ENCODE results near the gene GALNT18.

Gene GALNT18

DNA sequence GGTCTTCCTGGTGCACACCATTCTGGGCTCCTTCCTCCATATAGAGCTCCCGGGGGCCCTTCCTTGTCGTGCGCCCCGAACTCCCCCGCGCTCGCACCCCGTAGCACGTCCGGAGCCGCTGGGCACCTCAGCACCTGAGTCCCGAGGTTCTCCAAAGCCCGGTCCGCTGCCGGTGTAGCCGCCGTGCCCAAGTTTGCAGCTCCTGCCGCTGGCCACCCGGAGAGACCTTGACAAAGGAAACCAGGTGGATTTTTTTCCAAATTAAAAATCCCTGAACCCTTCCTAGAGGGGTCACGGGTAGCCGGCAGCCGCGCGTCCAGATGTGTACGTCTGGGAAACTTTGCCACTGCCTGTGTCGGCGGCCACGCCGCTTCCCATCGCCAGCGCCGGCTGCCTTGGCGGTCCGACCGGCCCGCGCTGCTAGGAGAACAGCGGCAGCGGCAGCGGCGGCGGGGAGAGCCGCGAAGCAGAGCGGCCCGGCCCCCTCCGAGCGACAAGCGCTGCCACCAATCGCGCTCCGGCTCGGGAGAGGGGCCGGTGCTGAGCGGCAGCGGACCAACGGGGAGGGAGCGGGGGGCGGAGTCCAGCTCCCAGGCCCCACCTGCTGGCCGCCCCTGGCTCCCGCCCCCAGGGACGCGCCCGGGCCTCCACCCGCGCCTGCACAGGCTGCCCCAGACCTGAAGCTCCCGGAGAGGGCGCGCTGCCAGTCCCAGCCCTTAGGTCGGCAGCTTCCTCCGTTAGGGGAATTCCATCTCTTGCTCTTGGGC, at the start of gene GALNT18:
Gene GALNT18 (minus strand): TSS at position 433 of the 767 bp plus-strand sequence.
- no peaks in the 10 kb centered on the region for H3K36me3 Mint-ChIP-seq (ENCODE audit: low read depth)
- peaks cover 64% of the 10 kb centered on the region for H3K27me3 Mint-ChIP-seq
- no peaks in the 10 kb centered on the region for H3K9me3 Mint-ChIP-seq
- peaks cover 14% of the 10 kb centered on the region for H3K4me1 Mint-ChIP-seq (ENCODE audit: low read depth)
- peak; percentile 75 for DNase-seq
- H3K27ac Mint-ChIP-seq = peak within 1 kb of the TSS; percentile 70
- H3K4me3 Mint-ChIP-seq = peak within 1 kb of the TSS; percentile 83

- H3K27ac Mint-ChIP-seq = no peak overlapping the region
- H3K27me3 Mint-ChIP-seq = peaks cover 39% of the 10 kb centered on the region
- H3K36me3 Mint-ChIP-seq (ENCODE audit: low read depth) = no peaks in the 10 kb centered on the region
- DNase-seq = no peak
- no peaks in the 10 kb centered on the region for H3K9me3 Mint-ChIP-seq
- no peaks in the 10 kb centered on the region for H3K4me1 Mint-ChIP-seq (ENCODE audit: low read depth)
- H3K4me3 Mint-ChIP-seq = no peak overlapping the region
Observed at GRCh38 chr11:11670574-11670973, 48.8 kb upstream of the GALNT18 start.

- no peaks in the 10 kb centered on the region for H3K4me1 Mint-ChIP-seq (ENCODE audit: low read depth)
- no peak overlapping the region for H3K27ac Mint-ChIP-seq
- H3K27me3 Mint-ChIP-seq = peaks cover 40% of the 10 kb centered on the region
- no peaks in the 10 kb centered on the region for H3K9me3 Mint-ChIP-seq
- no peak overlapping the region for H3K4me3 Mint-ChIP-seq
- no peak for DNase-seq
- no peaks in the 10 kb centered on the region for H3K36me3 Mint-ChIP-seq (ENCODE audit: low read depth)
Observed at GRCh38 chr11:11669233-11669846, 47.5 kb upstream of the GALNT18 start.

GRCh38 chr11:11668781-11669180, 47.0 kb upstream of the GALNT18 start:
- H3K4me1 Mint-ChIP-seq (ENCODE audit: low read depth) = no peaks in the 10 kb centered on the region
- H3K27me3 Mint-ChIP-seq = peaks cover 45% of the 10 kb centered on the region
- H3K27ac Mint-ChIP-seq = no peak overlapping the region
- no peak overlapping the region for H3K4me3 Mint-ChIP-seq
- H3K36me3 Mint-ChIP-seq (ENCODE audit: low read depth) = no peaks in the 10 kb centered on the region
- DNase-seq = no peak
- H3K9me3 Mint-ChIP-seq = no peaks in the 10 kb centered on the region

- no peaks in the 10 kb centered on the region for H3K4me1 Mint-ChIP-seq (ENCODE audit: low read depth)
- no peaks in the 10 kb centered on the region for H3K9me3 Mint-ChIP-seq
- no peaks in the 10 kb centered on the region for H3K36me3 Mint-ChIP-seq (ENCODE audit: low read depth)
- no peak overlapping the region for H3K27ac Mint-ChIP-seq
- H3K4me3 Mint-ChIP-seq = no peak overlapping the region
- peaks cover 47% of the 10 kb centered on the region for H3K27me3 Mint-ChIP-seq
- no peak for DNase-seq
Observed at GRCh38 chr11:11668274-11668673, 46.5 kb upstream of the GALNT18 start.

DNA sequence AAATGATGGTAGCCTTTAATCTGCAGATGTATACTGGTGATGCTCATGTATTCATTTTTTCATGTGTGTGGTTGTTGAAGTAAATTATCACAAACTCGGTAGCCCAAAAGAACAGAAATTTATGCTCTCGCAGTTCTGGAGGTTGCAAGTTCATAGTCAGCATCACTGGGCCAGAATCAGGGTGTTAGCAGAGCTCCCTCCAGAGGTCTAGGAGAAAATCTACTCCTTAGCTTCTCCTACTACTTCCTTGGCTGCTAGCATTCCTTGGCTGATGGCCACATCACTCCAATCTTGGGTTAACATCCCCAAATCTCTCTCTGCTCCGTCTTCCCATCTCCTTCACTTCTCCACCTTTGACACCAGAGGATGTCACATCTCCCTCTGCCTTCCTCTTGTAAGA, 45.3 kb upstream of the GALNT18 start:
- Mint-ChIP-seq H3K27ac (no peak overlapping the region), H3K4me3 (no peak overlapping the region), H3K9me3 (no peaks in the 10 kb centered on the region), H3K36me3 (ENCODE audit: low read depth) (no peaks in the 10 kb centered on the region), H3K27me3 (peaks cover 43% of the 10 kb centered on the region), H3K4me1 (ENCODE audit: low read depth) (no peaks in the 10 kb centered on the region)
- DNase-seq = no peak

DNA sequence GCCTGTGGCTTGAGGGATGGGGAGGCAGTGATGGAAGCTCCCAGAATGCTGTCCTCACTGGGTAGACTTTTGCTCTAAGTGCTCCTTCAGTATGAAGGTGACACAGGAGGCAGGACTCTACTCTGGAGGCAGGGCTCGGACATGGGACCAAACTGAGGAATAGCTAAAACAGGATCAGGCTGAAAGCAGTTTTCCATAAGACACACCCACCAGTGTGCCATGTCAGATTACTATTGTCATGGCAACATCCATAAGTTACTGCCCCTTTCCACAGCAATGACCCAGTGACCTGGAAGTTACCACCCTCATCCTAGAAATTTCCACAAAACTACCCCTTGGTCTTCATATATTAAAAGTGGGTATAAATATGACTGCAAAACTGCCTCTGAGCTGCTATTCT, 43.6 kb upstream of the GALNT18 start:
- Mint-ChIP-seq H3K4me3 (no peak overlapping the region), H3K27ac (no peak overlapping the region), H3K36me3 (ENCODE audit: low read depth) (no peaks in the 10 kb centered on the region), H3K27me3 (peaks cover 39% of the 10 kb centered on the region), H3K9me3 (no peaks in the 10 kb centered on the region), H3K4me1 (ENCODE audit: low read depth) (no peaks in the 10 kb centered on the region)
- DNase-seq = no peak

DNA sequence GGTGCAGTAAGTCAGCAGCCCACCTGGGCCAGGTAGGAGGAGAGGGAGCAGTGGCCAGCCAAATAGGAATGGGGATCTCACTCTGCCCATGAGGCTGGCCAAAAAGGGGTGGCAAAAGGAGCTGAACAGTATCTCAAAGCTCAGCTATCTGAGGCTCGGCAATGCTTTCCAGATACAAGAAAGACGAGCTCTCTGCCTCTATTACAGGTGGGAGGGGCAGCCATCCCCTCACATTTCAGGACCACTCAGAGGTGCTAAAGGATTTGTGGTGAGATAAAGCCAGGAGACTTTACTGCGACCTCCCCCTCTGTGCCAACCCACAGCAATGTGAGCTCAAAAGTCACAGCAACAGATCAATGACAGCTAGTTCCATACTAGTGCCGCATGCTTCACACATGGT, 42.1 kb upstream of the GALNT18 start:
- Mint-ChIP-seq H3K27me3 (peaks cover 39% of the 10 kb centered on the region), H3K4me3 (no peak overlapping the region), H3K4me1 (ENCODE audit: low read depth) (no peaks in the 10 kb centered on the region), H3K36me3 (ENCODE audit: low read depth) (no peaks in the 10 kb centered on the region), H3K9me3 (no peaks in the 10 kb centered on the region), H3K27ac (no peak overlapping the region)
- no peak for DNase-seq

DNA sequence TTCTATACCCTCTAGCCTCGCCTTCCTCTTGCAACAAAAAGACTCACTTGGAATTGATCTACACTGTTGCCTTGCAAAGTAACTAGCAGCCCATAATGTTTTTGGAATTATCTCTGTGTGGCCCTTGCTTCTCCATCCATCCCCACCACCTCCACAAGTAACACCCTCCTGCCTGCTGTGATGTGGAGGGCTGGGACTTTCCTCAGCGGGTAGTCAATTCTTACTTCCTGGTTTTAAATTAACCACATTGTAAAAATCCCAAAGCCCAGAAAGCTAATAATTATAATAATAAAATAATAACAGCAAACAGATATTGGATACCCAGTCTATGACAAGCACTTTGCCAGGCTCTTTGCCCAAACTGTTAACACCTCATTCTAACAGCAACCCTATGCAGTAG, 40.8 kb upstream of the GALNT18 start:
- DNase-seq = no peak
- Mint-ChIP-seq H3K4me1 (ENCODE audit: low read depth) (no peaks in the 10 kb centered on the region), H3K36me3 (ENCODE audit: low read depth) (no peaks in the 10 kb centered on the region)

DNA sequence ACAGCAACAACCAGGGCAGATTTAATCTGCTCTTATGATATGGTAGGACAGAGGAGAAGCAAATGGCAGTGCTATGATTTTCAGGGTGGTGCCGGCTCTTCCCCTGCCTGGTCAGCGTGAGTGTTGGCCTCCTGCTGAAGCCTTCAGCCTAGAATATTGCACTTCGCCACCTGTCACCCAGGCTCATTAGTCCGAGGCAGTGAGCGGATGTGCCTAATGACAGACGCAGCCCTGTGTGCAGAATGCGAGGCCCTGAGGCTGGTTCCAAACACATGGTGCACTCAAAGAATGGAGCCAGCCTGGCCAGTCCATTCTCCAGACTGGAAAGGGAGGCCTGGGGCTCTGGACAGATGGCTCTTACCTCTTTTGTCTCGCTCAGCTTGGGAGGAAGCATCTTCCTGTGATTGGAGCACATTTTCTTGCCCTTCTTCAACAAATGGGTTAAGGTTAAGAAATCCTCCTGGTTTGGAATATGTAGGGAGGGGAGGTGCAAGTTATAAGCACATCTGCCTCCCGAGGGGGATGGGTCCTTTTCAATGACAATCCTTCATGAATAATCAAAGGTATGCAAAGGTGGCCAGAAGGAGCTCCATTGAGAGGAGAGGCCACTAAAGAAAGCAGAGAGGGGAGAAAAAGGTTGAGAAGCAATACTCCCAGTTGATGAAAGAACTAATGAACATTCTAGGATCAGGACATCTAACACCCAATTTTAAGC, 39.7 kb upstream of the GALNT18 start:
- H3K9me3 Mint-ChIP-seq = no peaks in the 10 kb centered on the region
- H3K4me3 Mint-ChIP-seq = no peak overlapping the region
- no peak for DNase-seq
- no peaks in the 10 kb centered on the region for H3K36me3 Mint-ChIP-seq (ENCODE audit: low read depth)
- H3K27ac Mint-ChIP-seq = no peak overlapping the region
- H3K4me1 Mint-ChIP-seq (ENCODE audit: low read depth) = no peaks in the 10 kb centered on the region
- peaks cover 29% of the 10 kb centered on the region for H3K27me3 Mint-ChIP-seq

More for the DNA sequence above, 40.8 kb upstream of the GALNT18 start:
- no peak overlapping the region for H3K4me3 Mint-ChIP-seq
- no peaks in the 10 kb centered on the region for H3K9me3 Mint-ChIP-seq
- no peak overlapping the region for H3K27ac Mint-ChIP-seq
- peaks cover 34% of the 10 kb centered on the region for H3K27me3 Mint-ChIP-seq

- peaks cover 28% of the 10 kb centered on the region for H3K27me3 Mint-ChIP-seq
- H3K4me1 Mint-ChIP-seq (ENCODE audit: low read depth) = no peaks in the 10 kb centered on the region
- H3K9me3 Mint-ChIP-seq = no peaks in the 10 kb centered on the region
- no peak overlapping the region for H3K27ac Mint-ChIP-seq
- H3K36me3 Mint-ChIP-seq (ENCODE audit: low read depth) = no peaks in the 10 kb centered on the region
- H3K4me3 Mint-ChIP-seq = no peak overlapping the region
- no peak for DNase-seq
Observed at GRCh38 chr11:11660363-11660740, 38.5 kb upstream of the GALNT18 start.

DNA sequence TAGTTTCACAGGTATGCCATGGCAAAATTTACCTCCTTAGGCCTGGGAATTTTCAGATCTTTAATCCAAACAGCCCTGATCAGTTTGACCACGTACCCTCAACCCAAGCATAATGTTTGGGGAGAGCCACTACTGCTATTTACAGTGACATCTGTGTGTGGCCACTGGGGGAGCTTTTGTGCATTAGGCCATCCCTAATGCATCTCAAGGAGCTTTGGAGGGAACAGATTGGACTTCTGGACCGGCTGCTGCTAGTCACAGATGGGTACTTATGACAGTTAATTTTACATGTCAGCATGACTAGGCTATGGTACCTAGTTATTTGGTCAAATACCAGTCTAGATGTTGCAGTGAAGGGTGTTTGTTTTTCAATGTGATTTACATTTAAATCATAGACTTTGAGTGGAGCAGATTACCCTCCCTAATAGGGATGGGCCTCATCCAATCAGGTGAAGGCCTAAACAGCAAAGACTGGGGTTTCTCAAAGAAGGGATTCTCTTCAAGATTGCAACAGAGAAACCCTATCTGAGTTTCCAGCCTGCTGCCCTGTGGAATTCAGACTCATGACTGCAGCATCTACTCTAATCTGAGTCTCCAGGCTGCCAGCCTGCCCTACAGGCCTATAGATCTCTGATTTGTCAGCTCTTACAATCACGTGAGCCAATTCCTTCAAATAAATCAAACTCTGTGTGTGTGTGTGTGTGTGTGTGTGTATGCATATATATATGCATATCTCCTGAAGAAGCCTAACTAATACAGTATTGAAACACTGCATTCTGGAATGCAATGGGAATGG, 38.0 kb upstream of the GALNT18 start:
- Mint-ChIP-seq H3K4me1 (ENCODE audit: low read depth) (no peaks in the 10 kb centered on the region), H3K36me3 (ENCODE audit: low read depth) (no peaks in the 10 kb centered on the region), H3K9me3 (no peaks in the 10 kb centered on the region), H3K4me3 (no peak overlapping the region), H3K27ac (no peak overlapping the region), H3K27me3 (peaks cover 31% of the 10 kb centered on the region)
- no peak for DNase-seq

DNA sequence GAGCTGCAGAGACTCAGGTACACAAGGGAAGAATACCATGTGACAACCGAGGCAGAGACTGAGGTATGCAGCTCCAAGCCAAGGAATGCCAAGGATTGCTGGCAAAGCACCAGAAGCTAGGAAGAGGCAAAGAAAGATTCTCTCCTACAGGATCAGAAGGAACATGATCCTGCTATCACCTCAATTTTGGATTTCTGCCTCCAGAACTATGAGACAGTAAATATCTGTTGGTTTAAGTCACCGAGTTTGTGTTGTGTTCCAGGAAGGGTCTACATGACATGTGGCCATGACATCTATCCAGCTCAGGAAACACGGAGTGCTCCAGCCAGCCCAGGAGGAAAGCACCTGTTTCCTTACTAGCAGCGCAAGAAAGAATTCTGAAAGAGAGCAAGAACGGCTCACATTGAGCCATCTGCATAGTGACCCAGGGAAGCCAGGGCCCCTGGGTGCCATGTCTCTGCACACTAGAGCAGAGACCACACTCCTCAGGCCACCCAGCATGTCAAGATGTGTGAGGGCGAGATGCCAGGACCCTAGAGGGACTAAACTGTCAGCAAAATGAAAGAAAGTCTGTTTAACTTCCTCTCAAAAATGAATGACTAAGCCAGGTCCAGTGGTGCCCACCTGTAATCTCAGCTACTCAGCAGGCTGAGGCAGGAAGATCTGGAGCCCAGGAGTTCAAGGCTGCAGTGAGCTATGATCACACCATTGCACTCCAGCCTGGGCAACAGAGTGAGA, 35.6 kb upstream of the GALNT18 start:
- no peak overlapping the region for H3K27ac Mint-ChIP-seq
- H3K9me3 Mint-ChIP-seq = no peaks in the 10 kb centered on the region
- peaks cover 27% of the 10 kb centered on the region for H3K27me3 Mint-ChIP-seq
- no peak overlapping the region for H3K4me3 Mint-ChIP-seq
- H3K36me3 Mint-ChIP-seq (ENCODE audit: low read depth) = no peaks in the 10 kb centered on the region
- DNase-seq = no peak
- no peaks in the 10 kb centered on the region for H3K4me1 Mint-ChIP-seq (ENCODE audit: low read depth)

- no peak overlapping the region for H3K4me3 Mint-ChIP-seq
- DNase-seq = no peak
Observed at GRCh38 chr11:11641581-11641980, 19.8 kb upstream of the GALNT18 start.

More at GRCh38 chr11:11641581-11641980, 19.8 kb upstream of the GALNT18 start:
- no peak overlapping the region for H3K27ac Mint-ChIP-seq
- H3K9me3 Mint-ChIP-seq = peaks cover 6% of the 10 kb centered on the region
- no peaks in the 10 kb centered on the region for H3K4me1 Mint-ChIP-seq (ENCODE audit: low read depth)
- H3K27me3 Mint-ChIP-seq = peaks cover 62% of the 10 kb centered on the region
- H3K36me3 Mint-ChIP-seq (ENCODE audit: low read depth) = no peaks in the 10 kb centered on the region
